Heart left ventricle (tissue), 16 donors: Measurements from ENCODE around the gene PRPF39. TPM values are rescaled to one million over a fixed set of nuclear protein-coding genes. Genes with fewer than 3 reads are reported as not detected.
"Not testable (repeated sequence)": the region's sequence is repeated elsewhere in the genome, so short reads cannot be mapped to it uniquely, and the experiment has no call there.

Experiments used
- ATAC-seq, 4 donors: fragments of 200-7000 bp; cut with Tn5 transposase; one replicate each; pipeline ENCODE4 v1.9.1; 2020 to 2022; ENCODE audit warnings: moderate library complexity in 4 of 4, mild to moderate bottlenecking in 3 of 4, moderate number of reproducible peaks in 1 of 4
- DNase-seq, 5 donors: peaks; one replicate each; pipeline ENCODE4 v3.0.0-alpha.2; 2020
- H3K27ac ChIP-seq, 12 donors: fragments of 200-600 bp; sonication (generic) in 4 of 12; one replicate each; pipeline versions ENCODE4 v1.5.0 to v1.8.0; 2016 to 2022; ENCODE audit warnings: mild to moderate bottlenecking in 2 of 12
- H3K27me3 ChIP-seq, 9 donors: fragments of 200-600 bp; sonication (generic) in 2 of 9; one replicate each; pipeline versions ENCODE4 v1.5.1 to v1.8.0; 2016 to 2022; ENCODE audit warnings: mild to moderate bottlenecking in 3 of 9
- H3K36me3 ChIP-seq, 9 donors: fragments of 200-600 bp; sonication (generic) in 2 of 9; one replicate each; pipeline versions ENCODE4 v1.5.0 to v1.8.0; 2018 to 2022; ENCODE audit warnings: mild to moderate bottlenecking in 2 of 9
- H3K4me1 ChIP-seq, 12 donors: fragments of 200-600 bp; sonication (generic) in 4 of 12; one replicate each; pipeline versions ENCODE4 v1.5.0 to v1.8.0; 2016 to 2022; ENCODE audit warnings: mild to moderate bottlenecking in 3 of 12
- H3K4me3 ChIP-seq, 12 donors: fragments of 200-600 bp; sonication (generic) in 4 of 12; one replicate each; pipeline versions ENCODE4 v1.5.0 to v1.8.0; 2017 to 2022; ENCODE audit warnings: mild to moderate bottlenecking in 9 of 12, moderate library complexity in 4 of 12
- H3K9me3 ChIP-seq, 12 donors: fragments of 200-600 bp; sonication (generic) in 4 of 12; one replicate each; pipeline versions ENCODE4 v1.5.0 to v1.8.0; 2016 to 2022; ENCODE audit warnings: mild to moderate bottlenecking in 1 of 12
- CTCF ChIP-seq, 12 donors: fragments of 200-600 bp; sonication (generic) in 4 of 12; IDR thresholded peaks; one replicate each; pipeline versions ENCODE4 v1.5.0 to v1.8.0; 2018 to 2022; ENCODE audit warnings: antibody characterized with exemption in 12 of 12, mild to moderate bottlenecking in 5 of 12
- POLR2A ChIP-seq, 2 donors: fragments of 450-650 bp; IDR thresholded peaks; one replicate each; pipeline ENCODE4 v1.6.1; 2017; ENCODE audit warnings: antibody characterized with exemption in 2 of 2, mild to moderate bottlenecking in 2 of 2, moderate library complexity in 2 of 2
- WGBS, 4 donors: extraction: QIAGEN DNeasy Blood & Tissue Kit in 2 of 4; methylation state at CpG; one replicate each; pipeline versions ENCODE4 v1.1.5 to v1.1.7; 2013 to 2018; 5-methylcytosine and 5-hydroxymethylcytosine counted together
- intact Hi-C, 10 donors: fragments of 100-400 bp; cut with DNase I; formaldehyde crosslinking; loops; one replicate each; pipeline versions ENCODE4 v1.11.1 to v1.14.2; 2022
- polyA plus RNA-seq, 2 donors: library from polyadenylated mRNA; stranded (reverse); fragments of 200-250 nt; gene quantifications; one replicate each; pipeline ENCODE4 v1.2.3, GENCODE V29; 2013
- total RNA-seq, 9 donors: library from RNA; depleted of rRNA in 2 of 9; stranded (reverse); fragments of >200 nt in 2 of 9; fragmentation: NEBNext Ultra II Directional in 3 of 9; extraction: Animal tissue kit (Norgen Biotek cat#: 25700) in 3 of 9; gene quantifications; one replicate each; pipeline versions ENCODE4 v1.1.0 to v1.2.4, GENCODE V29; 2016 to 2023
- donor health status: ischemic (EF 13 %, LVEDD 7.1; RV severe dilation, severe dysfunction).
- donor health status: healthy with polysubstance abuse.
- donor health status: DM: no; HTN: yes; CAD: no.
- donor health status: DM: no; HTN: no; CAD: no.
- donor health status: ischemic (EF 25% LVEDD 6.9; RV normal size, moderate dysfunction).
- donor health status: ischemic (EF 25% LVEDD 5.7; RV mildly dilated, moderate dysfunction).
- donor health status: healthy.
- donor health status: DM: yes; HTN: yes; CAD: no.
- donor health status: ischemic (EF 35%, LVEDD 5.7; RV mildly dilated, moderate dysfunction).
- donor health status: nonischemic (EF 11% LVEDD 7.7; RV severe dilation, severe dysfunction).
- donor health status: DM: yes; HTN: yes; CAD: no.
- donor health status: PGD.
- donor health status: ischemic (EF 29% LVEDD 5.4; RV normal size, mild dysfunction).
- donor health status: nonischemic (EF 23%, LVEDD 6.1; RV moderate dilation, normal function).

PRPF39 gene
- total and polyA plus RNA-seq, 11 donors = 5.9 to 17.0 (median 13.1) TPM

- ATAC-seq = no peak
- intact Hi-C loops = loop anchor here in 1 of 10 donors (10.0 kb wide), 1 partner anchor 114 kb away; the partner anchor contains the start of genes KLHL28 and TOGARAM1
- 87 to 95% (median 93%) methylated on average over 1 of the region's 1 CpG for WGBS, 4 donors
Measured at GRCh38 chr14:45078323-45078722, 5.6 kb upstream of the PRPF39 start.

GRCh38 chr14:45080416-45080968 is 3.4 kb upstream of the PRPF39 start:
- not testable (repeated sequence) for DNase-seq, H3K27ac ChIP-seq, H3K9me3 ChIP-seq, ATAC-seq, H3K27me3 ChIP-seq, H3K4me3 ChIP-seq, H3K36me3 ChIP-seq
- H3K4me1 ChIP-seq = peaks cover 0 to 18% (median 11%) of the 10 kb centered on the region in 12 donors
- 96 to 99% (median 97%) methylated on average over 23 to 40 of the region's 40 CpGs for WGBS, 4 donors
- intact Hi-C loops = loop anchor here in 7 of 10 donors (5.0 to 10.0 kb wide), 6 partner anchors 52 to 183 kb away; partner anchors contain the start of genes FKBP3 (in 4 of the 7), FANCM (in 2 of the 7), KLHL28 (in 2 of the 7) and TOGARAM1 (in 2 of the 7)

More at GRCh38 chr14:45078323-45078722, 5.6 kb upstream of the PRPF39 start:
- Histone ChIP-seq H3K27ac (no peak overlapping the region), H3K4me1 (peaks cover 0 to 3% (median under 1%) of the 10 kb centered on the region in 12 donors), H3K27me3 (no peaks in the 10 kb centered on the region), H3K9me3 (no peaks in the 10 kb centered on the region), H3K36me3 (peaks cover 0 to 8% (median 0%) of the 10 kb centered on the region in 9 donors), H3K4me3 (no peak overlapping the region)
- TF ChIP-seq CTCF (IDR thresholded peaks at IDR 0.05) (no peak), POLR2A (IDR thresholded peaks at IDR 0.05) (no peak)
- no peak for DNase-seq

GRCh38 chr14:45081096-45081495 is 2.8 kb upstream of the PRPF39 start:
- DNase-seq, H3K4me3 ChIP-seq, H3K27me3 ChIP-seq, H3K36me3 ChIP-seq, ATAC-seq, H3K27ac ChIP-seq, H3K9me3 ChIP-seq: not testable (repeated sequence)
- intact Hi-C loops = loop anchor here in 7 of 10 donors (5.0 to 10.0 kb wide), 6 partner anchors 51 to 184 kb away; partner anchors contain the start of genes FKBP3 (in 4 of the 7), FANCM (in 2 of the 7), KLHL28 (in 2 of the 7) and TOGARAM1 (in 2 of the 7)
- H3K4me1 ChIP-seq = peaks cover 0 to 24% (median 17%) of the 10 kb centered on the region in 12 donors
- 85 to 95% (median 94%) methylated on average over 3 of the region's 3 CpGs for WGBS, 4 donors

GRCh38 chr14:45082420-45082819 is 1.5 kb upstream of the PRPF39 start:
- Histone ChIP-seq H3K27me3 (no peaks in the 10 kb centered on the region), H3K4me1 (peaks cover 0 to 35% (median 22%) of the 10 kb centered on the region in 12 donors), H3K36me3 (no peaks in the 10 kb centered on the region), H3K9me3 (no peaks in the 10 kb centered on the region), H3K4me3 (no peak overlapping the region), H3K27ac (no peak overlapping the region)
- ATAC-seq (no peak), DNase-seq (no peak)
- intact Hi-C loops = loop anchor here in 7 of 10 donors (2.0 to 10.0 kb wide), 7 partner anchors 50 to 185 kb away; partner anchors contain the start of genes FKBP3 (in 4 of the 7), TOGARAM1 (in 3 of the 7), FANCM (in 2 of the 7) and KLHL28 (in 2 of the 7)
- TF ChIP-seq POLR2A (IDR thresholded peaks at IDR 0.05) = no peak
- no peak for TF ChIP-seq CTCF (IDR thresholded peaks at IDR 0.05)
- WGBS, 4 donors = 79 to 94% (median 89%) methylated on average over 2 of the region's 2 CpGs

GRCh38 chr14:45083617-45083975 is 320 bp upstream of the PRPF39 start:
- intact Hi-C loops = loop anchor here in 7 of 10 donors (2.0 to 10.0 kb wide), 7 partner anchors 49 to 186 kb away; partner anchors contain the start of genes FKBP3 (in 4 of the 7), TOGARAM1 (in 3 of the 7), FANCM (in 2 of the 7) and KLHL28 (in 2 of the 7)

More at GRCh38 chr14:45083617-45083975, 320 bp upstream of the PRPF39 start:
- Histone ChIP-seq H3K9me3 (no peaks in the 10 kb centered on the region), H3K4me3 (peak overlapping the region; percentile 59 to 85 (median 76)), H3K27me3 (no peaks in the 10 kb centered on the region), H3K36me3 (peaks cover 0 to under 1% (median 0%) of the 10 kb centered on the region in 9 donors), H3K4me1 (peaks cover 0 to 46% (median 30%) of the 10 kb centered on the region in 12 donors), H3K27ac (peak overlapping the region in 11 of 12 donors; percentile 43 to 91 (median 83))
- ATAC-seq (no peak), DNase-seq (no peak)
- WGBS, 4 donors = 2 to 4% (median 3%) methylated on average over 9 to 10 of the region's 10 CpGs
- TF ChIP-seq POLR2A (IDR thresholded peaks at IDR 0.05) (no peak), CTCF (IDR thresholded peaks at IDR 0.05) (no peak)
